ENCODE measurements around the gene RNU6-9. TPM values are rescaled to one million over a fixed set of nuclear protein-coding genes. Genes with fewer than 3 reads are reported as not detected.

The RNU6-9 gene
- total RNA-seq, 1 donor from 2014 or later = not detected

GRCh38 chr19:912181-913079 is 19.1 kb downstream of the RNU6-9 start:
- H3K9me3 Mint-ChIP-seq = no peaks in the 10 kb centered on the region
- no peaks in the 10 kb centered on the region for H3K4me1 Mint-ChIP-seq
- no peak overlapping the region for H3K27ac ChIP-seq
- TF ChIP-seq EZH2 (IDR thresholded peaks at IDR 0.05) (no peak), CTCF (IDR thresholded peaks at IDR 0.05) (no peak), EZH2phosphoT487 (IDR thresholded peaks at IDR 0.05) (no peak)
- no peaks in the 10 kb centered on the region for H3K9me3 ChIP-seq (ENCODE audit: low read depth)
- H4K20me1 ChIP-seq (ENCODE audit: low read depth) = peaks cover 40% of the 10 kb centered on the region
- H3F3A ChIP-seq (ENCODE audit: low read depth) = peaks cover 38% of the 10 kb centered on the region
- H3K4me2 ChIP-seq = peak overlapping the region; percentile 96
- peak overlapping the region; percentile 84 for H3K4me3 Mint-ChIP-seq
- no peaks in the 10 kb centered on the region for H3K36me3 ChIP-seq
- peaks cover 4% of the 10 kb centered on the region for H3K4me1 ChIP-seq
- no peak for DNase-seq (ENCODE audit: low spot score)
- peak overlapping the region; percentile 88 for H3K4me3 ChIP-seq
- no peak overlapping the region for H3K27ac Mint-ChIP-seq
- H3K27me3 ChIP-seq = peaks cover 39% of the 10 kb centered on the region
- peaks cover 9% of the 10 kb centered on the region for H3K27me3 Mint-ChIP-seq (ENCODE audit: insufficient read depth, low read depth)
- no peak overlapping the region for H2AFZ ChIP-seq (replicated peaks)
- peak overlapping the region; percentile 73 for H3K9ac ChIP-seq
- peaks cover 49% of the 10 kb centered on the region for H3K79me2 ChIP-seq (ENCODE audit: low read depth)
- H3K36me3 Mint-ChIP-seq = no peaks in the 10 kb centered on the region

- H3K27me3 Mint-ChIP-seq (ENCODE audit: insufficient read depth, low read depth) = peaks cover 11% of the 10 kb centered on the region
- peaks cover 35% of the 10 kb centered on the region for H4K20me1 ChIP-seq (ENCODE audit: low read depth)
- TF ChIP-seq CTCF (IDR thresholded peaks at IDR 0.05) (no peak), EZH2phosphoT487 (IDR thresholded peaks at IDR 0.05) (no peak), EZH2 (IDR thresholded peaks at IDR 0.05) (no peak)
- peaks cover 47% of the 10 kb centered on the region for H3K27me3 ChIP-seq
- H2AFZ ChIP-seq (replicated peaks) = peak within 1 kb of the TSS; percentile 99
- peak within 1 kb of the TSS; percentile 96 for H3K4me2 ChIP-seq
- no peaks in the 10 kb centered on the region for H3K9me3 ChIP-seq (ENCODE audit: low read depth)
- H3K36me3 Mint-ChIP-seq = no peaks in the 10 kb centered on the region
- no peak within 1 kb of the TSS for H3K27ac Mint-ChIP-seq
- peaks cover 46% of the 10 kb centered on the region for H3F3A ChIP-seq (ENCODE audit: low read depth)
- DNase-seq (ENCODE audit: low spot score) = peak; percentile 86
- H3K79me2 ChIP-seq (ENCODE audit: low read depth) = peaks cover 41% of the 10 kb centered on the region
- H3K36me3 ChIP-seq = no peaks in the 10 kb centered on the region
- H3K9me3 Mint-ChIP-seq = no peaks in the 10 kb centered on the region
- peak within 1 kb of the TSS; percentile 88 for H3K4me3 ChIP-seq
- H3K9ac ChIP-seq = peak within 1 kb of the TSS; percentile 73
- no peak within 1 kb of the TSS for H3K27ac ChIP-seq
- H3K4me1 Mint-ChIP-seq = peaks cover 2% of the 10 kb centered on the region
- H3K4me1 ChIP-seq = peaks cover 4% of the 10 kb centered on the region
- peak within 1 kb of the TSS; percentile 86 for H3K4me3 Mint-ChIP-seq
Observed at GRCh38 chr19:913080-913748, 19.9 kb downstream of the RNU6-9 start, which contains the start of gene R3HDM4. Gene R3HDM4, minus strand, starts transcription at chr19:913219. Its CDS starts 62 bp downstream, at chr19:913157.

- H3K4me1 Mint-ChIP-seq = peaks cover 5% of the 10 kb centered on the region
- Histone ChIP-seq H3K79me2 (ENCODE audit: low read depth) (peaks cover 8% of the 10 kb centered on the region), H3F3A (ENCODE audit: low read depth) (peaks cover 53% of the 10 kb centered on the region), H3K27ac (no peak overlapping the region), H3K4me2 (peak overlapping the region; percentile 82), H3K9me3 (ENCODE audit: low read depth) (no peaks in the 10 kb centered on the region), H3K4me3 (peak overlapping the region; percentile 58), H3K4me1 (peaks cover 13% of the 10 kb centered on the region), H3K36me3 (no peaks in the 10 kb centered on the region), H3K27me3 (peaks cover 81% of the 10 kb centered on the region), H4K20me1 (ENCODE audit: low read depth) (peaks cover 23% of the 10 kb centered on the region), H2AFZ (replicated peaks) (no peak overlapping the region), H3K9ac (no peak overlapping the region)
- H3K36me3 Mint-ChIP-seq = no peaks in the 10 kb centered on the region
- no peaks in the 10 kb centered on the region for H3K9me3 Mint-ChIP-seq
- TF ChIP-seq EZH2phosphoT487 (IDR thresholded peaks at IDR 0.05) (no peak), EZH2 (IDR thresholded peaks at IDR 0.05) (no peak), CTCF (IDR thresholded peaks at IDR 0.05) (no peak)
- DNase-seq (ENCODE audit: low spot score) = peak; percentile 71
- peaks cover 18% of the 10 kb centered on the region for H3K27me3 Mint-ChIP-seq (ENCODE audit: insufficient read depth, low read depth)
- no peak overlapping the region for H3K27ac Mint-ChIP-seq
- peak overlapping the region; percentile 73 for H3K4me3 Mint-ChIP-seq
Observed at GRCh38 chr19:916645-917322, 23.5 kb downstream of the RNU6-9 start.
